ENCODE measurements around the gene ZNF750. TPM values are rescaled to one million over a fixed set of nuclear protein-coding genes. Genes with fewer than 3 reads are reported as not detected.
A peak's percentile ranks its signal among the peaks of the same experiment; 100 is the strongest.

The ZNF750 gene
- total and polyA plus RNA-seq, 2 of the 13 experiments (the other 11 are each of a cell fraction or from before 2014, with no cell fraction given): not detected

DNA sequence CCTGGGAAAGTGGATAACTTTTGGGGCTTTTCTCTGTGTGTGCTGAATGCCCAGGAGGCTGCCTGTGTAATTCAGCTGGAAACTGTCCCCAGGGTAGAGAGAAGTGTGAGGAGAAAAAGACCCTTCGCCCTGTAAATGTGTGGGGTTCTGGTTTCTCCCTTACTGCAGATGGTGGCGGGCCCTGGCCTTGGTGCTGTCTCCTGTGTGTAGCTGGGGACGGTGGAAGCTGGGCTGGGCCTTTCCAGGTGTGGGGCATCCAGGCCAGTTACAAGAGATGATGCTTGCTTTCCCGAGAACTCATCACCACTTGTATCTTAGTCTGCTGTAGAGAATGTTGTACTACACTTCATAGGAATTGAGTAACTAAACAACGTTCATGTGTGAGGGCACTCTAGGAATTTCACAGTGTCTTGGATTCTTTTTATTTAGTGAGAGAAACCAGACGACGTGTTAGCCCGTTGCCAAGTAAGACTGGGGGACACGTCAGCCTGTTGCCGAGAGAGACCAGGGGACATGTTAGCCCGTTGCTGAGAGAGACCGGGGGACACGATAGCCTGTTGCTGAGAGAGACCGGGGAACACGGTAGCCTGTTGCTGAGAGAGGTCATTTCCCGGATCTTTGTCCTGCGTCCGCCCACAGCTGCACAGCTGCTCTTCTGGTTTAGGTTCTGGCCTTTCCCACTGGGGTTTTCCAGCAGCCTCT, 44.9 kb downstream of the ZNF750 start:
- Histone ChIP-seq H3K4me3 (replicated peaks in 1 of 3; ENCODE audit: insufficient read depth in 1 of 3, low read depth in 2 of 3, low read length in 3 of 3) (no peak overlapping the region), H4K20me1 (ENCODE audit: insufficient read depth, low read length) (no peaks in the 10 kb centered on the region), H2AFZ (ENCODE audit: low read length) (no peak overlapping the region), H3K27me3 (ENCODE audit: control insufficient read depth in 1 of 2, insufficient read depth in 2 of 2, low read length in 2 of 2) (no peaks in the 10 kb centered on the region), H3K27ac (ENCODE audit: extremely low read length, insufficient read depth, low read length) (no peak overlapping the region), H3K9ac (ENCODE audit: insufficient read depth, low read depth, low read length) (no peak overlapping the region), H3K9me3 (ENCODE audit: low read length) (no peaks in the 10 kb centered on the region), H3K79me2 (ENCODE audit: insufficient read depth, low read length) (peaks cover 2% of the 10 kb centered on the region), H3K36me3 (replicated peaks in 1 of 2; ENCODE audit: control insufficient read depth in 1 of 2, insufficient read depth in 2 of 2, low read length in 2 of 2) (peaks cover 10 to 30% of the 10 kb centered on the region in 2 experiments), H3K4me1 (ENCODE audit: insufficient read depth, low read length) (no peaks in the 10 kb centered on the region), H3K4me2 (ENCODE audit: low read depth, low read length) (no peak overlapping the region)
- DNase-seq (ENCODE audit: low spot score) (no peak), FAIRE-seq (no peak), ATAC-seq (no peak)
- 96% methylated on average over 18 of the region's 18 CpGs for WGBS (ENCODE audit: low lambda C conversion rate)
- TF ChIP-seq SP1 (IDR thresholded peaks at IDR 0.05) (no peak), SP1 (CRISPR knock-in tag; IDR thresholded peaks at IDR 0.05) (no peak), POGK (CRISPR knock-in tag; conservative IDR thresholded peaks at IDR 0.05) (no peak)
- in situ Hi-C loops (cut with HindIII; ENCODE audit: extremely low pct_ligation_motif_present, low pct_unique_long_range_greater_than_20kb): no loop called here
- intact Hi-C loops (cut with micrococcal nuclease; ENCODE audit: unreplicated experiment): no loop called here
- CTCF ChIA-PET (ENCODE audit: low intra/inter-chr PET ratio, low total read pairs): no interaction called here
- POLR2A ChIA-PET: no interaction called here
- BruUV-seq (replicated peaks): no TSS peak

- no peak for TF ChIP-seq RNF2 (conservative IDR thresholded peaks at IDR 0.05; ENCODE audit: low read depth)
- TF ChIP-seq ZIK1 (CRISPR knock-in tag; IDR thresholded peaks at IDR 0.05; ENCODE audit: borderline replicate concordance, low read depth): no peak
- no peak for TF ChIP-seq ZNF891 (CRISPR knock-in tag; IDR thresholded peaks at IDR 0.05)
- TF ChIP-seq SMYD3 (CRISPR knock-in tag; IDR thresholded peaks at IDR 0.05): no peak
- no peak for TF ChIP-seq ZNF33B (CRISPR knock-in tag; IDR thresholded peaks at IDR 0.05)
- no peak for TF ChIP-seq ZNF607 (CRISPR knock-in tag; IDR thresholded peaks at IDR 0.05; ENCODE audit: borderline replicate concordance)
- peak; percentile 7 for TF ChIP-seq HNRNPLL (IDR thresholded peaks at IDR 0.05; ENCODE audit: low read depth, low read length, poor library complexity, severe bottlenecking)
- POLR2A ChIA-PET: no interaction called here
- FAIRE-seq (no peak), DNase-seq (ENCODE audit: low spot score) (no peak), ATAC-seq (no peak)
- no TSS peak for BruUV-seq (replicated peaks)
- Histone ChIP-seq H3K36me3 (replicated peaks in 1 of 2; ENCODE audit: control insufficient read depth in 1 of 2, insufficient read depth in 2 of 2, low read length in 2 of 2) (peaks cover 7 to 25% of the 10 kb centered on the region in 2 experiments; a peak in 4 of 5 replicates), H3K79me2 (ENCODE audit: insufficient read depth, low read length) (peaks cover 2% of the 10 kb centered on the region), H2AFZ (ENCODE audit: low read length) (no peak overlapping the region), H3K4me1 (ENCODE audit: insufficient read depth, low read length) (no peaks in the 10 kb centered on the region), H4K20me1 (ENCODE audit: insufficient read depth, low read length) (no peaks in the 10 kb centered on the region), H3K9ac (ENCODE audit: insufficient read depth, low read depth, low read length) (no peak overlapping the region), H3K4me2 (ENCODE audit: low read depth, low read length) (no peak overlapping the region), H3K27me3 (ENCODE audit: control insufficient read depth in 1 of 2, insufficient read depth in 2 of 2, low read length in 2 of 2) (no peaks in the 10 kb centered on the region), H3K4me3 (replicated peaks in 1 of 3; ENCODE audit: insufficient read depth in 1 of 3, low read depth in 2 of 3, low read length in 3 of 3) (no peak overlapping the region), H3K27ac (ENCODE audit: extremely low read length, insufficient read depth, low read length) (no peak overlapping the region), H3K9me3 (ENCODE audit: low read length) (no peaks in the 10 kb centered on the region)
- CTCF ChIA-PET (ENCODE audit: low intra/inter-chr PET ratio, low total read pairs): no interaction called here
- WGBS (ENCODE audit: low lambda C conversion rate): 96% methylated on average over 15 of the region's 15 CpGs
- intact Hi-C loops (cut with micrococcal nuclease; ENCODE audit: unreplicated experiment): no loop called here
- in situ Hi-C loops (cut with HindIII; ENCODE audit: extremely low pct_ligation_motif_present, low pct_unique_long_range_greater_than_20kb): no loop called here
These were observed 45.7 kb downstream of the ZNF750 start for GRCh38 chr17:82793974-82794630.
